Measurements from ENCODE around the gene DYNC2LI1.

GRCh38 chr2:43798300-43798699, 24.5 kb downstream of the DYNC2LI1 start:
- peak; percentile 55 for TF ChIP-seq CTCF (conservative IDR thresholded peaks at IDR 0.05; ENCODE audit: low read depth, low read length)
- TF ChIP-seq EZH2phosphoT487 (IDR thresholded peaks at IDR 0.05; ENCODE audit: borderline replicate concordance, low read length), result no peak

Data from PC-3 (cell line).